GM18867 (cell line): ENCODE results near the gene RNF181.
"Not testable (repeated sequence)": the region's sequence is repeated elsewhere in the genome, so short reads cannot be mapped to it uniquely, and the experiment has no call there.

ENCODE experiments used
- ATAC-seq: cut with Tn5 transposase; IDR thresholded peaks from one replicate; pipeline ENCODE4 v1.9.1; 2021; ENCODE audit warnings: mild to moderate bottlenecking, moderate library complexity; ENCODE audit not compliant: unreplicated experiment

RNF181 gene

GRCh38 chr2:85611705-85612587 lies 16.4 kb downstream of the RNF181 start, which contains the start of gene C2orf68:
Gene C2orf68, minus strand, starts transcription at chr2:85612066. Its CDS starts 82 bp downstream, at chr2:85611984.
- peak; percentile 78 for ATAC-seq

GRCh38 chr2:85613717-85614515 lies 18.4 kb downstream of the RNF181 start:
- no peak for ATAC-seq

- not testable (repeated sequence) for ATAC-seq
Measured at GRCh38 chr2:85614757-85615156, 19.2 kb downstream of the RNF181 start.

GRCh38 chr2:85615413-85615728 lies 19.8 kb downstream of the RNF181 start:
- no peak for ATAC-seq

- not testable (repeated sequence) for ATAC-seq
Measured at GRCh38 chr2:85617723-85618122, 22.2 kb downstream of the RNF181 start.

GRCh38 chr2:85619617-85620016 lies 24.1 kb downstream of the RNF181 start:
- no peak for ATAC-seq

- ATAC-seq = no peak
Measured at GRCh38 chr2:85621338-85621737, 25.8 kb downstream of the RNF181 start.

- no peak for ATAC-seq
Measured at GRCh38 chr2:85623991-85624390, 28.4 kb downstream of the RNF181 start.

- ATAC-seq = no peak
Measured at GRCh38 chr2:85628658-85629057, 33.1 kb downstream of the RNF181 start.

GRCh38 chr2:85631316-85631715 lies 35.8 kb downstream of the RNF181 start:
- ATAC-seq = no peak

- no peak for ATAC-seq
Measured at GRCh38 chr2:85635011-85635410, 39.5 kb downstream of the RNF181 start.

GRCh38 chr2:85635636-85636035 lies 40.1 kb downstream of the RNF181 start:
- no peak for ATAC-seq

GRCh38 chr2:85642725-85643124 lies 47.2 kb downstream of the RNF181 start:
- ATAC-seq = peak; percentile 93

- no peak for ATAC-seq
Measured at GRCh38 chr2:85644909-85645308, 49.4 kb downstream of the RNF181 start.

GRCh38 chr2:85646166-85646565 lies 50.6 kb downstream of the RNF181 start:
- ATAC-seq = no peak
